Liver (tissue), 9 donors: ENCODE results near the gene CHAT. TPM values are rescaled to one million over a fixed set of nuclear protein-coding genes. Genes with fewer than 3 reads are reported as not detected.

ENCODE experiments used
- DNase-seq: peaks from one replicate; pipeline ENCODE4 v3.0.0-alpha.2; 2017; ENCODE audit warnings: low spot score
- H3K27ac ChIP-seq, 2 donors: one replicate each; pipeline ENCODE4 v1.7.0; 2013; ENCODE audit warnings: inconsistent platforms in 2 of 2, low read length in 2 of 2, control low read depth in 1 of 2, low read depth in 1 of 2, mild to moderate bottlenecking in 1 of 2
- H3K27me3 ChIP-seq, 4 donors: one replicate each; pipeline versions ENCODE4 v1.6.1 to v1.7.0; 2013; ENCODE audit warnings: low read length in 3 of 4, inconsistent platforms in 1 of 4, mild to moderate bottlenecking in 1 of 4, moderate library complexity in 1 of 4; ENCODE audit not compliant: control insufficient read depth in 4 of 4, insufficient read depth in 4 of 4
- H3K36me3 ChIP-seq, 4 donors: one replicate each; pipeline versions ENCODE4 v1.6.1 to v1.7.0; 2013; ENCODE audit warnings: low read length in 3 of 4, mild to moderate bottlenecking in 3 of 4, low read depth in 1 of 4, moderate library complexity in 1 of 4; ENCODE audit not compliant: control insufficient read depth in 4 of 4, insufficient read depth in 3 of 4
- H3K4me1 ChIP-seq, 4 donors: one replicate each; pipeline versions ENCODE4 v1.6.1 to v1.7.0; 2013; ENCODE audit warnings: low read length in 3 of 4, mild to moderate bottlenecking in 3 of 4, moderate library complexity in 1 of 4; ENCODE audit not compliant: control insufficient read depth in 4 of 4, insufficient read depth in 4 of 4
- H3K4me3 ChIP-seq, 3 donors: one replicate each; pipeline versions ENCODE4 v1.6.1 to v1.7.0; 2013; ENCODE audit warnings: low read length in 3 of 3, control low read depth in 1 of 3, low read depth in 1 of 3, mild to moderate bottlenecking in 1 of 3
- H3K9ac ChIP-seq, 2 donors: one replicate each; pipeline ENCODE4 v1.7.0; 2013; ENCODE audit warnings: low read length in 2 of 2, mild to moderate bottlenecking in 2 of 2, moderate library complexity in 2 of 2, control low read depth in 1 of 2, low read depth in 1 of 2
- H3K9me3 ChIP-seq, 4 donors: one replicate each; pipeline versions ENCODE4 v1.6.1 to v1.7.0; 2013; ENCODE audit warnings: low read length in 3 of 4; ENCODE audit not compliant: control insufficient read depth in 4 of 4
- EGR1 ChIP-seq, 2 donors: IDR thresholded peaks; 2 replicates each; pipeline ENCODE4 v1.6.1; 2016 to 2018; ENCODE audit warnings: antibody characterized with exemption in 2 of 2, low read depth in 2 of 2
- FOXA1 ChIP-seq: IDR thresholded peaks from 2 replicates; pipeline ENCODE4 v1.6.1; 2016; ENCODE audit warnings: antibody characterized with exemption
- FOXA2 ChIP-seq: IDR thresholded peaks from 2 replicates; pipeline ENCODE4 v1.6.1; 2016; ENCODE audit warnings: antibody characterized with exemption
- GABPA ChIP-seq, 2 donors: IDR thresholded peaks in 1 of 2; conservative IDR thresholded peaks in 1 of 2; 2 replicates each; pipeline ENCODE4 v1.6.1; 2016; ENCODE audit warnings: antibody characterized with exemption in 2 of 2, mild to moderate bottlenecking in 1 of 2, moderate library complexity in 1 of 2
- HNF4A ChIP-seq, 2 donors: conservative IDR thresholded peaks; 2 replicates each; pipeline ENCODE4 v1.6.1; 2016; ENCODE audit warnings: antibody characterized with exemption in 2 of 2, mild to moderate bottlenecking in 2 of 2
- HNF4G ChIP-seq: IDR thresholded peaks from 2 replicates; pipeline ENCODE4 v1.6.1; 2016; ENCODE audit warnings: antibody characterized with exemption
- JUND ChIP-seq, 2 donors: IDR thresholded peaks; 2 replicates each; pipeline ENCODE4 v1.6.1; 2016; ENCODE audit warnings: antibody characterized with exemption in 2 of 2
- NR2F2 ChIP-seq: IDR thresholded peaks from 2 replicates; pipeline ENCODE4 v1.6.1; 2016; ENCODE audit warnings: antibody characterized with exemption
- RAD21 ChIP-seq, 2 donors: IDR thresholded peaks; 2 replicates each; pipeline ENCODE4 v1.6.1; 2016; ENCODE audit warnings: antibody characterized with exemption in 2 of 2, mild to moderate bottlenecking in 2 of 2
- RXRA ChIP-seq, 2 donors: IDR thresholded peaks; 2 replicates each; pipeline ENCODE4 v1.6.1; 2017 to 2018; ENCODE audit warnings: antibody characterized with exemption in 2 of 2, mild to moderate bottlenecking in 1 of 2
- SP1 ChIP-seq: IDR thresholded peaks from 2 replicates; pipeline ENCODE4 v1.6.1; 2018; ENCODE audit warnings: antibody characterized with exemption, mild to moderate bottlenecking
- TAF1 ChIP-seq: conservative IDR thresholded peaks from 2 replicates; pipeline ENCODE4 v1.6.1; 2016; ENCODE audit warnings: antibody characterized with exemption, mild to moderate bottlenecking
- YY1 ChIP-seq: IDR thresholded peaks from 2 replicates; pipeline ENCODE4 v1.6.1; 2016; ENCODE audit warnings: antibody characterized with exemption, mild to moderate bottlenecking
- WGBS: extraction: QIAGEN DNeasy Blood & Tissue Kit; methylation state at CpG from one replicate; pipeline ENCODE4 v1.1.7; 2013; 5-methylcytosine and 5-hydroxymethylcytosine counted together
- polyA plus RNA-seq, 2 donors: library from polyadenylated mRNA; stranded (reverse) in 1 of 2; unstranded in 1 of 2; fragments of 200-250 nt in 1 of 2; fragments of >200 nt in 1 of 2; fragmentation: Nextera tagmentation in 1 of 2; extraction: Ambion mirVana in 1 of 2; gene quantifications; one replicate each; pipeline versions ENCODE4 v1.2.1 to v1.2.3, GENCODE V29; 2013 to 2015
- total RNA-seq, 2 donors: library from RNA; depleted of rRNA; stranded (reverse); fragments of >200 nt; gene quantifications; one replicate each; pipeline ENCODE4 v1.2.3, GENCODE V29; 2014
- TF ChIP-seq, protein P1 (sequence below): fragments of 150-350 bp; IDR thresholded peaks from 2 replicates; pipeline ENCODE4 v1.5.1; 2017; ENCODE audit warnings: improper control_type of control experiment, low read depth, low read length; ENCODE audit not compliant: missing input control
- TF ChIP-seq, protein P2 (sequence below): IDR thresholded peaks from 2 replicates; pipeline ENCODE4 v1.6.1; 2016; ENCODE audit warnings: antibody characterized with exemption
- TF ChIP-seq, protein P3 (sequence below): IDR thresholded peaks from 2 replicates; pipeline ENCODE4 v1.6.1; 2016; ENCODE audit warnings: antibody characterized with exemption
- TF ChIP-seq, protein P4 (sequence below): IDR thresholded peaks from 2 replicates; pipeline ENCODE4 v1.6.1; 2016; ENCODE audit warnings: antibody characterized with exemption, mild to moderate bottlenecking
- TF ChIP-seq, protein P5 (sequence below): IDR thresholded peaks from 2 replicates; pipeline ENCODE4 v1.6.1; 2016; ENCODE audit warnings: antibody characterized with exemption
- donor health status: healthy.
- donor health status: healthy.
- donor health status: healthy.
- donor health status: healthy.
- donor health status: healthy.

The CHAT gene
- total and polyA plus RNA-seq, 4 donors = not detected

DNA sequence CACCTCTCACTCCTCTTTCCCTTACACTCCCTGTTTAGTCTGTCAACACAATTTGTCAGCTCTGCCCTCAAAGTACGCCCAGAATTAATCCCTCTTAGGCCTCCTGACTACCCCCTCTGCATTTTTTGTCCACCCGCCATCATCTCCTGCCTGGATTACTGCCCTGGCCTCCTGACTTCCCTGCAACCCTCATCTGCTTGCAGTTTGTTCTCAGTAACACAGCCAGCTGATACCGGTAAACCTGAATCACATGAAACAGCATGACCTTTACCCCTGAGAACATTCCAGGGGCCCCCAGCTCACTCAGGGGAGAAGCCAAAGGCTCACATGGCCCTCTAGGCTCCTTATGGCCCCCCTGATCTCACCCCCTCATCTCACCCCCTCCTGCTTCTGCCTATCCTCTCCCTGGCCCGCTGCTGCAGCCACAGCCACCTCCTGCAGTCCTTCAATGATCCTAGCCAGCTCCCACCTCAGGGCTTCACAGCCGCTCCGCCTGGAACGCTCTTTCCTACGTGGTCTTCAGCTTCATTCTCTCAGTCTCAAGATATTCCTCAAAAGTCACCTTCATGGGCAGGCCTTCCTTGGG, 74.5 kb downstream of the CHAT start:
- no peak for DNase-seq
- Histone ChIP-seq H3K9ac (no peak overlapping the region), H3K36me3 (no peaks in the 10 kb centered on the region), H3K27me3 (peaks cover 0 to 18% (median 6%) of the 10 kb centered on the region in 4 donors), H3K9me3 (peaks cover 0 to 5% (median under 1%) of the 10 kb centered on the region in 4 donors), H3K4me1 (no peaks in the 10 kb centered on the region), H3K27ac (no peak overlapping the region), H3K4me3 (no peak overlapping the region)
- TF ChIP-seq NR2F2 (no peak), TAF1 (no peak), HNF4A (conservative IDR thresholded peaks at IDR 0.05) (no peak), FOXA1 (no peak), GABPA (IDR thresholded peaks at IDR 0.05 in 1 of 2, conservative IDR thresholded peaks at IDR 0.05 in 1 of 2) (no peak), HNF4G (no peak), RAD21 (IDR thresholded peaks at IDR 0.05) (no peak), JUND (IDR thresholded peaks at IDR 0.05) (no peak), RXRA (IDR thresholded peaks at IDR 0.05) (no peak), FOXA2 (no peak), EGR1 (IDR thresholded peaks at IDR 0.05; ENCODE audit: low read depth in 2 of 2) (no peak), SP1 (no peak), YY1 (no peak)
- TF ChIP-seq, protein P1, sequence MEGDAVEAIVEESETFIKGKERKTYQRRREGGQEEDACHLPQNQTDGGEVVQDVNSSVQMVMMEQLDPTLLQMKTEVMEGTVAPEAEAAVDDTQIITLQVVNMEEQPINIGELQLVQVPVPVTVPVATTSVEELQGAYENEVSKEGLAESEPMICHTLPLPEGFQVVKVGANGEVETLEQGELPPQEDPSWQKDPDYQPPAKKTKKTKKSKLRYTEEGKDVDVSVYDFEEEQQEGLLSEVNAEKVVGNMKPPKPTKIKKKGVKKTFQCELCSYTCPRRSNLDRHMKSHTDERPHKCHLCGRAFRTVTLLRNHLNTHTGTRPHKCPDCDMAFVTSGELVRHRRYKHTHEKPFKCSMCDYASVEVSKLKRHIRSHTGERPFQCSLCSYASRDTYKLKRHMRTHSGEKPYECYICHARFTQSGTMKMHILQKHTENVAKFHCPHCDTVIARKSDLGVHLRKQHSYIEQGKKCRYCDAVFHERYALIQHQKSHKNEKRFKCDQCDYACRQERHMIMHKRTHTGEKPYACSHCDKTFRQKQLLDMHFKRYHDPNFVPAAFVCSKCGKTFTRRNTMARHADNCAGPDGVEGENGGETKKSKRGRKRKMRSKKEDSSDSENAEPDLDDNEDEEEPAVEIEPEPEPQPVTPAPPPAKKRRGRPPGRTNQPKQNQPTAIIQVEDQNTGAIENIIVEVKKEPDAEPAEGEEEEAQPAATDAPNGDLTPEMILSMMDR = no peak
- TF ChIP-seq, protein P2, sequence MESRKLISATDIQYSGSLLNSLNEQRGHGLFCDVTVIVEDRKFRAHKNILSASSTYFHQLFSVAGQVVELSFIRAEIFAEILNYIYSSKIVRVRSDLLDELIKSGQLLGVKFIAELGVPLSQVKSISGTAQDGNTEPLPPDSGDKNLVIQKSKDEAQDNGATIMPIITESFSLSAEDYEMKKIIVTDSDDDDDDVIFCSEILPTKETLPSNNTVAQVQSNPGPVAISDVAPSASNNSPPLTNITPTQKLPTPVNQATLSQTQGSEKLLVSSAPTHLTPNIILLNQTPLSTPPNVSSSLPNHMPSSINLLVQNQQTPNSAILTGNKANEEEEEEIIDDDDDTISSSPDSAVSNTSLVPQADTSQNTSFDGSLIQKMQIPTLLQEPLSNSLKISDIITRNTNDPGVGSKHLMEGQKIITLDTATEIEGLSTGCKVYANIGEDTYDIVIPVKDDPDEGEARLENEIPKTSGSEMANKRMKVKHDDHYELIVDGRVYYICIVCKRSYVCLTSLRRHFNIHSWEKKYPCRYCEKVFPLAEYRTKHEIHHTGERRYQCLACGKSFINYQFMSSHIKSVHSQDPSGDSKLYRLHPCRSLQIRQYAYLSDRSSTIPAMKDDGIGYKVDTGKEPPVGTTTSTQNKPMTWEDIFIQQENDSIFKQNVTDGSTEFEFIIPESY = no peak
- TF ChIP-seq, protein P3, sequence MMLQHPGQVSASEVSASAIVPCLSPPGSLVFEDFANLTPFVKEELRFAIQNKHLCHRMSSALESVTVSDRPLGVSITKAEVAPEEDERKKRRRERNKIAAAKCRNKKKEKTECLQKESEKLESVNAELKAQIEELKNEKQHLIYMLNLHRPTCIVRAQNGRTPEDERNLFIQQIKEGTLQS = no peak
- TF ChIP-seq, protein P4, sequence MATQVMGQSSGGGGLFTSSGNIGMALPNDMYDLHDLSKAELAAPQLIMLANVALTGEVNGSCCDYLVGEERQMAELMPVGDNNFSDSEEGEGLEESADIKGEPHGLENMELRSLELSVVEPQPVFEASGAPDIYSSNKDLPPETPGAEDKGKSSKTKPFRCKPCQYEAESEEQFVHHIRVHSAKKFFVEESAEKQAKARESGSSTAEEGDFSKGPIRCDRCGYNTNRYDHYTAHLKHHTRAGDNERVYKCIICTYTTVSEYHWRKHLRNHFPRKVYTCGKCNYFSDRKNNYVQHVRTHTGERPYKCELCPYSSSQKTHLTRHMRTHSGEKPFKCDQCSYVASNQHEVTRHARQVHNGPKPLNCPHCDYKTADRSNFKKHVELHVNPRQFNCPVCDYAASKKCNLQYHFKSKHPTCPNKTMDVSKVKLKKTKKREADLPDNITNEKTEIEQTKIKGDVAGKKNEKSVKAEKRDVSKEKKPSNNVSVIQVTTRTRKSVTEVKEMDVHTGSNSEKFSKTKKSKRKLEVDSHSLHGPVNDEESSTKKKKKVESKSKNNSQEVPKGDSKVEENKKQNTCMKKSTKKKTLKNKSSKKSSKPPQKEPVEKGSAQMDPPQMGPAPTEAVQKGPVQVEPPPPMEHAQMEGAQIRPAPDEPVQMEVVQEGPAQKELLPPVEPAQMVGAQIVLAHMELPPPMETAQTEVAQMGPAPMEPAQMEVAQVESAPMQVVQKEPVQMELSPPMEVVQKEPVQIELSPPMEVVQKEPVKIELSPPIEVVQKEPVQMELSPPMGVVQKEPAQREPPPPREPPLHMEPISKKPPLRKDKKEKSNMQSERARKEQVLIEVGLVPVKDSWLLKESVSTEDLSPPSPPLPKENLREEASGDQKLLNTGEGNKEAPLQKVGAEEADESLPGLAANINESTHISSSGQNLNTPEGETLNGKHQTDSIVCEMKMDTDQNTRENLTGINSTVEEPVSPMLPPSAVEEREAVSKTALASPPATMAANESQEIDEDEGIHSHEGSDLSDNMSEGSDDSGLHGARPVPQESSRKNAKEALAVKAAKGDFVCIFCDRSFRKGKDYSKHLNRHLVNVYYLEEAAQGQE = no peak
- TF ChIP-seq, protein P5, sequence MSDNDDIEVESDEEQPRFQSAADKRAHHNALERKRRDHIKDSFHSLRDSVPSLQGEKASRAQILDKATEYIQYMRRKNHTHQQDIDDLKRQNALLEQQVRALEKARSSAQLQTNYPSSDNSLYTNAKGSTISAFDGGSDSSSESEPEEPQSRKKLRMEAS = no peak
- WGBS = 17% methylated on average over 8 of the region's 8 CpGs
